ENCODE results near the gene JMJD8. TPM values are rescaled to one million over a fixed set of nuclear protein-coding genes. Genes with fewer than 3 reads are reported as not detected.
A peak's percentile ranks its signal among the peaks of the same experiment; 100 is the strongest.

Gene JMJD8
- total and polyA plus RNA-seq, 9 of the 15 experiments (the other 6 are each of a cell fraction or from before 2014, with no cell fraction given): 1.2 to 50.6 (median 29.3) TPM

GRCh38 chr16:714079-714478, 29.9 kb upstream of the JMJD8 start:
- no peak overlapping the region for H3K4me3 ChIP-seq
- H3K4me2 ChIP-seq (ENCODE audit: insufficient read depth, low read length): no peak overlapping the region
- TF ChIP-seq ZNF347 (CRISPR knock-in tag; IDR thresholded peaks at IDR 0.05; ENCODE audit: low read depth) (no peak), HDAC8 (tag; IDR thresholded peaks at IDR 0.05) (no peak), ZBTB5 (IDR thresholded peaks at IDR 0.05) (no peak), E2F4 (CRISPR knock-in tag; IDR thresholded peaks at IDR 0.05; ENCODE audit: low read depth) (no peak), SPI1 (IDR thresholded peaks at IDR 0.05; ENCODE audit: borderline replicate concordance, low read depth, low read length) (0 out of 2 replicates have a peak, but pooled peaks have one; percentile 13)
- peaks cover 14% of the 10 kb centered on the region for H3K79me2 ChIP-seq (ENCODE audit: control insufficient read depth, insufficient read depth, low read length)
- H3K27ac ChIP-seq (ENCODE audit: extremely low read depth, low read depth, low read length): no peak overlapping the region
- in situ Hi-C loops (cut with MboI): loop anchor here (5.0 to 10.0 kb wide), 2 partner anchors 73 to 341 kb away; partner anchors contain the start of genes CHTF18 and RPUSD1
- DNase-seq (ENCODE audit: extremely low read depth in 1 of 4, low spot score in 3 of 4): no peak
- peaks cover 1% of the 10 kb centered on the region for H3K9me1 ChIP-seq (ENCODE audit: control insufficient read depth, insufficient read depth, low read length)
- ATAC-seq: no peak
- BruUV-seq (replicated peaks): no TSS peak
- 83% methylated on average over 9 of the region's 11 CpGs for WGBS (ENCODE audit: insufficient coverage, low coverage, missing lambda C conversion rate)
- ChIA-PET CTCF (ENCODE audit: low intra/inter-chr PET ratio) (no interaction called here), POLR2A (no interaction called here)
- intact Hi-C loops (cut with micrococcal nuclease): loop anchor here (2.0 to 5.0 kb wide), 2 partner anchors 15 to 93 kb away; no protein-coding TSS in a partner anchor
- FAIRE-seq: no peak
- peaks cover 9% of the 10 kb centered on the region; the same call in 1 of the 2 replicates for H4K20me1 ChIP-seq (replicated peaks; ENCODE audit: control insufficient read depth, insufficient read depth, low read length)
- H3K9ac ChIP-seq (ENCODE audit: insufficient read depth in 1 of 2, low read depth in 2 of 2, low read length in 2 of 2): no peak overlapping the region
- H2AFZ ChIP-seq (ENCODE audit: low read depth, low read length): peak overlapping the region; percentile 68
- no peaks in the 10 kb centered on the region for H3K27me3 ChIP-seq (ENCODE audit: control insufficient read depth in 2 of 2, insufficient read depth in 2 of 2, low read length in 2 of 2)
- H3K4me1 ChIP-seq (replicated peaks in 1 of 2; ENCODE audit: control insufficient read depth in 2 of 2, insufficient read depth in 2 of 2, low read length in 2 of 2): peaks cover 8 to 81% of the 10 kb centered on the region in 2 experiments; a peak in 4 of 5 replicates
- peaks cover 19% of the 10 kb centered on the region; the same call in 2 of the 3 replicates for H3K36me3 ChIP-seq (ENCODE audit: control insufficient read depth, insufficient read depth, low read length)
- H3K9me3 ChIP-seq (replicated peaks; ENCODE audit: control insufficient read depth, insufficient read depth, low read depth, low read length): no peaks in the 10 kb centered on the region

All from K562 (cell line).